HG03342 (cell line): ENCODE measurements around the gene ATG9B.
"Not testable (repeated sequence)": the region's sequence is repeated elsewhere in the genome, so short reads cannot be mapped to it uniquely, and the experiment has no call there.

Experiments
- ATAC-seq: cut with Tn5 transposase; IDR thresholded peaks from one replicate; pipeline ENCODE4 v1.9.1; 2021; ENCODE audit warnings: mild to moderate bottlenecking, moderate library complexity; ENCODE audit not compliant: unreplicated experiment

The ATG9B gene

GRCh38 chr7:151058781-151059366 is 34.6 kb upstream of the ATG9B start:
- ATAC-seq = no peak

GRCh38 chr7:151057989-151058780 is 33.9 kb upstream of the ATG9B start:
- ATAC-seq = peak; percentile 89

DNA sequence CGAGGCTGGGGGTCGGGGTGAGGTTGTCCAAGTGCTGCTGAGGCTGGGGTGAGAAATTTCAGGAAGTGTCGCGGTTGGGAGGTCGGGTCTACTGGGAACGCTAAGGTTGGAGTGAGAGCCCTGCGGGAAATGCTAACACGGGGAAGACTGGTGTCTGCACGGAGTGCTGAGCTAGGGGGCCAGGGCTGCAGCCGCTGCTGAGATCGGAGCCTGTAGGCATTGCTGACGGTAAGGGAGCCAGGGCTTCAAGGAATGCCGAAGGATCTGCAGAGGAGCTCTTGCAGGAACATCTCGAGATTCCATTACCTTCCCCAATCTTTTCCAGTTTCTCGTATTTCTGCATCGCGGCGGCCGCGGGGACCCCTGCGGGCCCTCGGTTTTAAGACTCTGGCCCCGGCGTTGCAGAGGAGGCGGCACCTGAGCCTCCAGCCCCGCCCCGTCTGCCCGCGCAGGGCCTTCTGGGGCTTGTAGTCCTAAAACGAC is 33.3 kb upstream of the ATG9B start, which contains the start of gene CDK5:
CDK5 (minus strand) TSS at position 392 of the 483 bp plus-strand sequence; CDS start at position 343, 49 bp downstream.
- ATAC-seq = peak; percentile 11

DNA sequence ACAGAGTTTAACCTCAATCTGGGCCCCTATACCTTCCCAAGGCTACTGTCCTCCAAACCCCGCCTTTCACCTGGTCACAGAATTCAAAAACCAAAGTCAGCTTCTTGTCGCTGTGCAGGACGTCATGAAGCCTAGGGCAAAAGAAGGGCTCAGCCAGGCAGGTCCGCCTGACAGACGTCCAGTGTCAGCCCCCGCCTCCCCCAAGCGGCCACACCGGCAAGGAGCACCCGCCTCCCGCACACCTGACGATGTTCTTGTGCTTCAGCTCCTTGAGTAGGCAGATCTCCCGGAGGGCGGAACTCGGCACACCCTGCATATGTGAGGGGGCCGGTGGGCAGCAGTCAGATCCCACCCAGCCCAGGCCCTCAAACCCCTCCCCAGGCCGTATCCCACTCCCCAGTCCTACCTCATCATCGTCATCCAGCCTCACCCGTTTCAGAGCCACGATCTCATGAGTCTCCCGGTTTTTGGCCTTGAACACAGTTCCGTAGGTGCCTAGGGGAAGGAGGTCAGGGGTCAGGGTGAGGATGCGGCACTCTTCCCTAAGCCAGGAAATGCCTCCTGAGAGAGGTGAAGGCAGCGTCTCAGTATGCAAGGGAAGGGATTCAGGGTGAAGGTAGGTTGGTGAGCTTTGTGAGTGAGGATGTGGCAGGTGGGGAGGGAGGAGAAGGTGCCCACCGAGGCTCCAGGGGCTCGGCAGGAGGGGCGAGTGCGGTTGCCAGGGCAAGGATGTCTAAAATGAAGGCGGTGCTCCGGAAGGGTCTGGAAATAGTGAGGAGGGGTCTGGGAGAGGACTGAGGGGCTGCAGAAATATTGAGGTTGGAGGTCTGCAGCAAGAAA is 32.6 kb upstream of the ATG9B start:
- no peak for ATAC-seq

- no peak for ATAC-seq
Measured at GRCh38 chr7:151056283-151056665, 32.0 kb upstream of the ATG9B start.

DNA sequence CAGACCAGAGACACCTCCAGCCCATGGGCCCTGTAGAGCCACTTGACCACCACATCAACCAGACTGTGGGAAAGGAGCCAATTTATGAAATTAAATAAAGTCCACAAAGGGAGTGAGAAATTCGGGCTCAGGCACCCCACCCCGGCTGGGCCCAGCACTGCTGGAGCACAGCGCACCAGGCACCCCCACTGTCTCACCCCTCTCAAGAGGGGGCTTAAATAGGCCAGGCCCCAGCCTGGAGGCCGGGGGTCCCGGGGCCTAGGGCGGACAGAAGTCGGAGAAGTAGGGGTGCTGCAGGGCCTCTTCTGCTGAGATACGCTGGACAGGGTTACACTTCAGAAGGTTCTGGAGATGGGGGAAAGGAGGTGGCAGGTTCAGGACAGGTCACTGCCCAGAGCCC is 29.5 kb upstream of the ATG9B start:
- ATAC-seq = no peak

DNA sequence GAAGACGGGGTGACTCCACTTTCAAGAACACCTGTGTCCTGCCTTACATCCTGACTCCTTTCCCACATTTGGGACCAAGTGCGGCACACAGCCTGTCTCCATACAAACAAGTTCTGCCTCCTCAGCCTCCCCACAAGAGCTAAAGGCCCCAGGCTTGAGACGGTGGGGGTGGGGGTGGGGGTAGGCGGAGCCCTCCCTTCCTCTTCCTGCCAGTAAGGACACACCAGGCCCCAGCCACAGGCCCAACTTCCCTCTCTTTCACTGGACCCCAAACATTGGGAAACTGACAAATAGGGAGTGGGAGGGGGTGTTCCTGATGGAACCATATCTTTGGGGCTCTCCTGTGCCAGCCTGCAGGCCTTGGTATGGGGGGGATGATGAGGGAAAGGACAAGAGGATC is 28.8 kb upstream of the ATG9B start:
- no peak for ATAC-seq

DNA sequence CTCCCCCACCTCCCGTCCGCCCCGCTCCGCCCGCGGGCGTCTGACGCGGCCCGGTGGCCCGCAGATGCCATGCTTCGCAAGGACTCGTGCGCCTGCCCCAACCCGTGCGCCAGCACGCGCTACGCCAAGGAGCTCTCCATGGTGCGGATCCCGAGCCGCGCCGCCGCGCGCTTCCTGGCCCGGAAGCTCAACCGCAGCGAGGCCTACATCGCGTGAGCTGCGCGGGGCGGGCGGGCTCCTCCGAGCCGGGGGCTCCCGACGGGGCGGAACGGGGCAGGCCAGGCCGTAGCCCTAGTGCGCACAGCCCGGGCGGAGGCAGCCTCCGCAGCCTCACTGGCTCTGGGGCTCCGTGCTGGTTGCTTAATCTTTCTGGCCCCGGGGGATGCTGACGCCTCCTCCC is 26.8 kb upstream of the ATG9B start:
- ATAC-seq = no peak

DNA sequence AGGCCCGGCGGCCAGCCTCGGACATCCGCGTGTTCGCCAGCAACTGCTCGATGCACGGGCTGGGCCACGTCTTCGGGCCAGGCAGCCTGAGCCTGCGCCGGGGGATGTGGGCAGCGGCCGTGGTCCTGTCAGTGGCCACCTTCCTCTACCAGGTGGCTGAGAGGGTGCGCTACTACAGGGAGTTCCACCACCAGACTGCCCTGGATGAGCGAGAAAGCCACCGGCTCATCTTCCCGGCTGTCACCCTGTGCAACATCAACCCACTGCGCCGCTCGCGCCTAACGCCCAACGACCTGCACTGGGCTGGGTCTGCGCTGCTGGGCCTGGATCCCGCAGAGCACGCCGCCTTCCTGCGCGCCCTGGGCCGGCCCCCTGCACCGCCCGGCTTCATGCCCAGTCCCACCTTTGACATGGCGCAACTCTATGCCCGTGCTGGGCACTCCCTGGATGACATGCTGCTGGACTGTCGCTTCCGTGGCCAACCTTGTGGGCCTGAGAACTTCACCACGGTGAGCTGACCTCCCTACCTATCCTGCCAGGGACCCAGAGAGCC is 24.7 kb upstream of the ATG9B start:
- no peak for ATAC-seq

- ATAC-seq = no peak
Measured at GRCh38 chr7:151047976-151048815, 23.9 kb upstream of the ATG9B start, which contains the start of gene ASIC3. Gene ASIC3, plus strand, starts transcription at chr7:151048531. Its CDS starts 355 bp downstream, at chr7:151048886.

DNA sequence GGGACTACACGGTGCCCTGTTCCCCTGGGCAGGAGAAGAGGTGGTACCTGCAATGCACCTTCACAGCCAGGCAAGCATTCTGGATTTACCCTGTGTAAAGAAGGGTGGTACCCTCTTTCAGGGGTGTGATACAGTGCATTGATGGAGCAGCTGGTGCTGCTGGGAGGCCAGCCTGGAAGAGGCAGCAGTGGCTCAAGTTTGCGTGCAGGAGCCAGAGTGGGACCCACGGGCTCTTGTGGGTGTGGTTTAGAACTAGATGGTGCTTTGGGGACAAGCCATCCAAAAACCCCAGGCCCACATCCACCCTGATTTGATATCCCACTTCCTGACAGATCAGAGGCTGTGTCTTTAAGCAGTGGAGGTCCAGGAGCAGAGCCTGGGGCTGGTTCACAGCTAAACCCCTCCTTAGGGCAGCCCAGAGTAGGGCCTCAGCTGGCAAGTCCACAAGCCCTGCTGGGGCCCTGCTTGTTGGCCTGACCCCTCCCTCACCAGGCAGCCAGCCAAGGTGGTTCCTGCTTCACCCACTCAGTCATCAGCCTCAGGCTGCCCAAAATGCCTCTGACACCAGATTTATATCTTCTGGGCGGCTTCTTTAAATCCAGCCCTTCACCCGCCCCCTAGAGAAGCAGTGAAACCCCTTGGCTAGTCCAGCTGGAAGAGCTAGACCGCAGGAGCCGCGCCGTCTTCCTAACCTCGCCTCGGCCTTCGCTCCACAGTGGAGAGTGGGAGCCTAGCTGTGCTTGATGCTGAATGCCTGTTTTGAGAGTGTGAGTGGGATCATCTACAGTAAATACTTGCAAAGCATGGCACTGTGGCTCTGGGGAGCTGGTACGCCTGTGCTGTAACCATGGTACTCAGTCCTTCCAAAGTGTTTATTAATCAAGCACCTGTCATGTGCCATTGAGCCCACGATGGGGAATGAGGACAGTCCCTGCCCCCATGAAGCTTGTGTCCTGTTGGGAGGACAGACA is 22.6 kb upstream of the ATG9B start:
- ATAC-seq = no peak

DNA sequence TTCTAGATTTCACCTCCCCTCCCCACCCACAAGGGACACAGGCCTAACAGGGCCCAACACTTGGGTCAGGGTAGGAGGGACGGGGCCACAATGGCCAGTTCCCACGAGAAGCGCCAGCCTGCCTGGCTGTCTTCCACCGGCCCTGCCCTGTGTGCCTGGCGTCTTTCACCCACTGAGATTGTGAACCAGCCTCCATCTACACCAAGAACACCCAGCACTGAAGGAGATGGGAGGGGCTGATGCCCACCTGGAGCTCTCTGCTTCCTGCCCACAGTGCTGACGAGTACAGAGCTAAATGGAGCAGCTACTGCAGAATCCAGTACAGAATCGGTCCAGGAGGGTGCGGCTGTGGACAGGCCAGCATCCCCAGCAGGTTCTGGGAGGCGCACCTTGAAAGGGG is 21.7 kb upstream of the ATG9B start:
- ATAC-seq = no peak

GRCh38 chr7:151045262-151045661 is 21.0 kb upstream of the ATG9B start:
- ATAC-seq = no peak

DNA sequence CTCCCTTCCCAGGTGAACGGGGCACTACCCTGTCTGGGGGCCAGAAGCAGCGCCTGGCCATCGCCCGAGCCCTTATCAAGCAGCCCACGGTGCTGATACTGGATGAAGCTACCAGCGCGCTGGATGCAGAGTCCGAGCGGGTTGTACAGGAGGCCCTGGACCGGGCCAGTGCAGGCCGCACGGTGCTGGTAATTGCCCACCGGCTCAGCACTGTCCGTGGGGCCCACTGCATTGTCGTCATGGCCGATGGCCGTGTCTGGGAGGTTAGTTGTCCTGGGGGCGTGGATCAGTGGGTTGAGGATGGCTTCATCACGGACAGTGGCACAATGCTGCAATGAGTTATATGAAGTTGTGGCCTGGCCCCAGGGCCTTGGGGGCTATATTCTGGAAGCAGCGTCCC is 19.7 kb upstream of the ATG9B start:
- no peak for ATAC-seq

DNA sequence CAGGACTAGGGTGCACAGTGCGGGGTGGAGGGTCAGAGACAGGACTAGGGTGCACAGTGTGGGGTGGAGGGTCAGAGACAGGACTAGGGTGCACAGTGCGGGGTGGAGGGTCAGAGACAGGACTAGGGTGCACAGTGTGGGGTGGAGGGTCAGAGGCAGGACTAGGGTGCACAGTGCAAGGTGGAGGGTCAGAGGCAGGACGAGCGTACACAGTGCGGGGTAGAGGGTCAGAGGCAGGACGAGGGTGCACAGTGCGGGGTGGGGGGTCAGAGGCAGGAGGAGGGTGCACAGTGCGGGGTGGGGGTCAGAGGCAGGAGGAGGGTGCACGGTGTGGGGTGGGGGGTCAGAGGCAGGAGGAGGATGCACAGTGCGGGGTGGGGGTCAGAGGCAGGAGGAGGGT is 19.2 kb upstream of the ATG9B start:
- not testable (repeated sequence) for ATAC-seq

GRCh38 chr7:151040616-151041375 is 16.5 kb upstream of the ATG9B start:
- ATAC-seq = no peak

DNA sequence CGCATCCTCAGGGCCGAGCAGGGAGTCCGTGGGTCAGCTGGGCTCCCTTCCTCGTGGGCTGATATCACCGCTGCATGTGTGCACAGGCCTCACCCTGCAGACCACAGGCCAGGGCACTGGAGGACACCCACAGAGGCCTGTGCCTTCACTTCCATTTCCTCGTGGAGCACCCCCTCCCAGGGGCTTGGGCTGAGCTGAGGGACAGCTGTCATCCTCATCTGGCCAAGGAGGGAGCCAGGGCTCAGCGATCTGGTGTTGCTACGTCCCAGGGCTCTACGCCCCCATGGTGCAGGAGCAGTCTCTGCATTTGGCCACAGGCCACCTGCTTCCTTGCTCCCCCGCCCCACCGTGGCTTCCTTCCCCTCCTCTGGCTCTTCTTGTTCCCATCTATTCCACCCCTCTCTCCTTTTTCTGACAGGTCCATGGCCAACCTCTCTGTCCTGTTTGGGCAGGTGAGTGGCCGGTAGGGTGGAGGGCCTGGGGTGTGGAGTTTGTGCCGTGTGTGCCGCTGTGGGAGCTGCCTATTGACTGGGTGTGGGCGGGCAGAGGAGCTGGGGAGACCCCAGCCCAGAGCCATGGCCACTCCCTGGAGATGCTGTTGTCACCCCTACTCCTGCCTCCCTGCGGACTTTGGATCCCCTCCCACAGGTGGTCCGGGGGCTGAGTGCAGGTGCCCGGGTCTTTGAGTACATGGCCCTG is 15.7 kb upstream of the ATG9B start:
- ATAC-seq = no peak
